SK-N-SH treated with all-trans-retinoic acid at 6 μM for 48 hours (cell line): ENCODE data around the gene RFESD.

Source experiments
- ATAC-seq: fragments of 200-7000 bp; cut with Tn5 transposase; 3 replicates; pipeline ENCODE4 v1.9.1; 2020; ENCODE audit warnings: mild to moderate bottlenecking, moderate library complexity
- ARNTL ChIP-seq: fragments of 450-650 bp; formaldehyde crosslinking; IDR thresholded peaks from 2 replicates; pipeline ENCODE4 v1.5.0; 2020; ENCODE audit warnings: low read depth, mild to moderate bottlenecking, moderate library complexity, borderline replicate concordance
- BACH2 ChIP-seq: fragments of 250-450 bp; sonication (Bioruptor Pico); IDR thresholded peaks from 2 replicates; pipeline ENCODE4 v1.9.0; 2021; ENCODE audit warnings: mild to moderate bottlenecking, borderline replicate concordance
- CREB5 ChIP-seq: fragments of 250-450 bp; sonication (Bioruptor Pico); IDR thresholded peaks from 2 replicates; pipeline ENCODE4 v1.5.1; 2020; ENCODE audit warnings: low read depth, mild to moderate bottlenecking, moderate library complexity
- CSDC2 ChIP-seq: fragments of 250-450 bp; sonication (Bioruptor Pico); IDR thresholded peaks from 2 replicates; pipeline ENCODE4 v1.5.0; 2020; ENCODE audit warnings: mild to moderate bottlenecking, moderate library complexity
- CSRNP3 ChIP-seq: fragments of 250-450 bp; sonication (Bioruptor Pico); IDR thresholded peaks from 2 replicates; pipeline ENCODE4 v1.5.1; 2021; ENCODE audit warnings: mild to moderate bottlenecking, moderate library complexity
- ESRRG ChIP-seq: fragments of 250-450 bp; sonication (Bioruptor Pico); IDR thresholded peaks from 2 replicates; pipeline ENCODE4 v1.6.1; 2021; ENCODE audit warnings: mild to moderate bottlenecking
- GLIS3 ChIP-seq: fragments of 250-450 bp; sonication (Bioruptor Pico); IDR thresholded peaks from 2 replicates; pipeline ENCODE4 v1.5.0; 2020; ENCODE audit warnings: mild to moderate bottlenecking, moderate library complexity
- ISL1 ChIP-seq: fragments of 250-450 bp; sonication (Bioruptor Pico); IDR thresholded peaks from 2 replicates; pipeline ENCODE4 v2.1.2; 2022; ENCODE audit warnings: mild to moderate bottlenecking, moderate library complexity
- OSR1 ChIP-seq: fragments of 250-450 bp; sonication (Bioruptor Pico); IDR thresholded peaks from 2 replicates; pipeline ENCODE4 v1.8.0; 2022; ENCODE audit warnings: moderate library complexity, mild to moderate bottlenecking, inconsistent platforms
- PATZ1 ChIP-seq: fragments of 250-450 bp; sonication (Bioruptor Pico); IDR thresholded peaks from 2 replicates; pipeline ENCODE4 v1.8.0; 2020; ENCODE audit warnings: mild to moderate bottlenecking, moderate library complexity, borderline replicate concordance
- POU6F1 ChIP-seq: fragments of 250-450 bp; sonication (Bioruptor Pico); IDR thresholded peaks from 2 replicates; pipeline ENCODE4 v1.8.0; 2021; ENCODE audit warnings: low read depth, mild to moderate bottlenecking, moderate library complexity, borderline replicate concordance
- PPARA ChIP-seq: fragments of 250-450 bp; sonication (Bioruptor Pico); IDR thresholded peaks from 2 replicates; pipeline ENCODE4 v1.5.0; 2020; ENCODE audit warnings: mild to moderate bottlenecking, borderline replicate concordance
- RARB ChIP-seq: fragments of 250-450 bp; sonication (Bioruptor Pico); IDR thresholded peaks from 2 replicates; pipeline ENCODE4 v1.8.0; 2021; ENCODE audit warnings: mild to moderate bottlenecking, moderate library complexity
- SNAI2 ChIP-seq: fragments of 250-450 bp; sonication (Bioruptor Pico); IDR thresholded peaks from 2 replicates; pipeline ENCODE4 v1.5.0; 2020; ENCODE audit warnings: mild to moderate bottlenecking, moderate library complexity
- TCF4 ChIP-seq: fragments of 250-450 bp; sonication (Bioruptor Pico); IDR thresholded peaks from 2 replicates; pipeline ENCODE4 v1.8.0; 2021; ENCODE audit warnings: mild to moderate bottlenecking, moderate library complexity, borderline replicate concordance
- TOX ChIP-seq: fragments of 250-450 bp; sonication (Bioruptor Pico); IDR thresholded peaks from 2 replicates; pipeline ENCODE4 v1.8.0; 2021; ENCODE audit warnings: mild to moderate bottlenecking, moderate library complexity, borderline replicate concordance
- TSHZ2 ChIP-seq: fragments of 250-450 bp; sonication (Bioruptor Pico); IDR thresholded peaks from 2 replicates; pipeline ENCODE4 v1.5.0; 2020; ENCODE audit warnings: mild to moderate bottlenecking, moderate library complexity
- ZFP30 ChIP-seq: fragments of 450-650 bp; formaldehyde crosslinking; IDR thresholded peaks from 2 replicates; pipeline ENCODE4 v1.5.0; 2022; ENCODE audit warnings: mild to moderate bottlenecking, moderate library complexity
- ZNF565 ChIP-seq: fragments of 450-650 bp; formaldehyde crosslinking; conservative IDR thresholded peaks from 2 replicates; pipeline ENCODE4 v1.5.0; 2020; ENCODE audit warnings: low read depth, mild to moderate bottlenecking, moderate library complexity
- ZNF70 ChIP-seq: fragments of 450-650 bp; formaldehyde crosslinking; IDR thresholded peaks from 2 replicates; pipeline ENCODE4 v1.5.0; 2020; ENCODE audit warnings: mild to moderate bottlenecking, moderate library complexity
- ZNF8 ChIP-seq: fragments of 450-650 bp; formaldehyde crosslinking; IDR thresholded peaks from 2 replicates; pipeline ENCODE4 v1.5.0; 2020; ENCODE audit warnings: mild to moderate bottlenecking, moderate library complexity

Gene RFESD

GRCh38 chr5:95641741-95642220 is 4.8 kb upstream of the RFESD start:
- TF ChIP-seq CSDC2 = no peak
- no peak for TF ChIP-seq CSRNP3 (CRISPR knock-in tag)
- no peak for TF ChIP-seq ZFP30 (CRISPR knock-in tag)
- TF ChIP-seq TSHZ2 = no peak
- TF ChIP-seq ZNF8 (CRISPR knock-in tag) = no peak
- no peak for TF ChIP-seq ARNTL (CRISPR knock-in tag)
- no peak for TF ChIP-seq CREB5
- no peak for TF ChIP-seq TCF4 (CRISPR knock-in tag)
- no peak for TF ChIP-seq PATZ1 (CRISPR knock-in tag)
- TF ChIP-seq ESRRG (CRISPR knock-in tag) = no peak
- ATAC-seq = no peak

GRCh38 chr5:95643152-95643551 is 3.4 kb upstream of the RFESD start:
- TF ChIP-seq ZNF565 (CRISPR knock-in tag) = no peak
- no peak for TF ChIP-seq BACH2
- no peak for TF ChIP-seq ISL1
- no peak for TF ChIP-seq TSHZ2
- TF ChIP-seq ZNF70 = no peak
- no peak for TF ChIP-seq SNAI2 (CRISPR knock-in tag)
- no peak for TF ChIP-seq GLIS3 (CRISPR knock-in tag)
- no peak for TF ChIP-seq ZNF8 (CRISPR knock-in tag)
- TF ChIP-seq PPARA (CRISPR knock-in tag) = no peak
- TF ChIP-seq CREB5 = no peak
- no peak for TF ChIP-seq TOX (CRISPR knock-in tag)
- TF ChIP-seq CSDC2 = no peak
- no peak for TF ChIP-seq OSR1 (CRISPR knock-in tag)
- TF ChIP-seq POU6F1 (CRISPR knock-in tag) = no peak
- no peak for TF ChIP-seq ESRRG (CRISPR knock-in tag)
- no peak for TF ChIP-seq PATZ1 (CRISPR knock-in tag)
- no peak for TF ChIP-seq RARB (CRISPR knock-in tag)
- no peak for TF ChIP-seq CSRNP3 (CRISPR knock-in tag)

More at GRCh38 chr5:95643152-95643551, 3.4 kb upstream of the RFESD start:
- no peak for ATAC-seq
